ENCODE data around the gene PSMA2. TPM values are rescaled to one million over a fixed set of nuclear protein-coding genes. Genes with fewer than 3 reads are reported as not detected.

The PSMA2 gene
- total and polyA plus RNA-seq, 2 donors (not counting 3 experiments of a cell fraction or from before 2014, with no cell fraction given), result 107 to 118 TPM

GRCh38 chr7:42964849-42965805 lies 33.2 kb upstream of the PSMA2 start:
- Histone ChIP-seq H2AFZ (ENCODE audit: low read depth, low read length) (no peak overlapping the region), H3K4me1 (ENCODE audit: control insufficient read depth, extremely low read depth, insufficient read depth, low read length) (no peaks in the 10 kb centered on the region), H3K79me2 (ENCODE audit: control insufficient read depth, insufficient read depth, low read length) (no peaks in the 10 kb centered on the region), H3K4me3 (replicated peaks in 1 of 3; ENCODE audit: insufficient read depth in 1 of 3, low read depth in 1 of 3, low read length in 3 of 3) (no peak overlapping the region), H3K4me2 (ENCODE audit: insufficient read depth, low read length) (no peak overlapping the region), H3K9me3 (replicated peaks; ENCODE audit: control insufficient read depth, insufficient read depth, low read length) (no peaks in the 10 kb centered on the region), H4K20me1 (replicated peaks; ENCODE audit: control insufficient read depth, extremely low read depth, insufficient read depth, low read length) (no peaks in the 10 kb centered on the region), H3K9me1 (replicated peaks; ENCODE audit: control insufficient read depth, extremely low read depth, insufficient read depth, low read length) (no peaks in the 10 kb centered on the region), H3K9ac (replicated peaks; ENCODE audit: extremely low read depth, insufficient read depth, low read length) (no peak overlapping the region), H3K36me3 (ENCODE audit: control insufficient read depth in 2 of 2, extremely low read depth in 1 of 2, insufficient read depth in 2 of 2, low read length in 2 of 2) (no peaks in the 10 kb centered on the region), H3K27me3 (ENCODE audit: control insufficient read depth in 2 of 2, insufficient read depth in 2 of 2, low read length in 2 of 2) (peaks cover 0 to 4% of the 10 kb centered on the region in 2 experiments), H3K27ac (ENCODE audit: insufficient read depth, low read depth, low read length) (no peak overlapping the region)
- dilution Hi-C loops (cut with MboI; ENCODE audit: extremely low pct_ligation_motif_present, low sequenced_read_pairs), result no loop called here
- no TSS peak for BruUV-seq (replicated peaks)
- ChIA-PET POLR2A (no interaction called here), CTCF (interaction anchor here (1.3 kb wide), 1 partner anchor 24 kb away, joined by 4 read pairs; no protein-coding TSS in a partner anchor)
- intact Hi-C loops (cut with micrococcal nuclease), result no loop called here
- TF ChIP-seq MAX (IDR thresholded peaks at IDR 0.05; ENCODE audit: insufficient read depth, insufficient read length) (no peak), CTCF (IDR thresholded peaks at IDR 0.05; ENCODE audit: extremely low read depth in 1 of 2, insufficient read depth in 1 of 2, low read depth in 1 of 2, low read length in 2 of 2) (no peak), MYC (IDR thresholded peaks at IDR 0.05; ENCODE audit: low read depth, low read length) (no peak), POLR2AphosphoS5 (IDR thresholded peaks at IDR 0.05; ENCODE audit: insufficient read depth, low read depth, low read length) (no peak), FOS (IDR thresholded peaks at IDR 0.05; ENCODE audit: borderline replicate concordance, insufficient read depth, low read length) (no peak), GATA2 (IDR thresholded peaks at IDR 0.05; ENCODE audit: insufficient read depth, insufficient read length, low read depth, low read length) (no peak), EZH2 (IDR thresholded peaks at IDR 0.05; ENCODE audit: borderline replicate concordance, low read depth, low read length, severe bottlenecking) (no peak)
- FAIRE-seq (no peak), DNase-seq (ENCODE audit: low read depth, low spot score) (no peak)
